GM12878 (cell line): ENCODE measurements around the gene PDCD6IP.

Source experiments
- ETV6 ChIP-seq, 2 experiments: fragments of 450-650 bp in 1 of 2; IDR thresholded peaks in 1 of 2; conservative IDR thresholded peaks in 1 of 2; 2 replicates each; pipeline ENCODE4 v1.6.1; 2014; ENCODE audit warnings: antibody characterized with exemption in 1 of 2, borderline replicate concordance in 1 of 2, low read depth in 1 of 2, mild to moderate bottlenecking in 1 of 2, moderate library complexity in 1 of 2
- FOXM1 ChIP-seq: IDR thresholded peaks from 2 replicates; pipeline ENCODE4 v1.6.1; 2012; ENCODE audit warnings: low read depth, mild to moderate bottlenecking, inconsistent platforms, low read length, moderate library complexity
- HDAC2 ChIP-seq: fragments of 200-600 bp; sonication (generic); IDR thresholded peaks from 2 replicates; pipeline ENCODE4 v1.6.1; 2017
- NFYA ChIP-seq: IDR thresholded peaks from 2 replicates; pipeline ENCODE4 v1.6.1; 2011; ENCODE audit warnings: low read depth, mild to moderate bottlenecking, low read length, improper control_type of control experiment, borderline replicate concordance
- SMARCA5 ChIP-seq: fragments of 450-650 bp; IDR thresholded peaks from 2 replicates; pipeline ENCODE4 v1.6.1; 2017; ENCODE audit warnings: mild to moderate bottlenecking
- ZNF384 ChIP-seq: IDR thresholded peaks from 2 replicates; pipeline ENCODE4 v1.6.1; 2012; ENCODE audit warnings: low read depth, mild to moderate bottlenecking, low read length, improper control_type of control experiment, borderline replicate concordance
- TF ChIP-seq, protein P1 (sequence below): IDR thresholded peaks from 2 replicates; pipeline ENCODE4 v1.6.1; 2012; ENCODE audit warnings: mild to moderate bottlenecking, low read depth, low read length
- TF ChIP-seq, protein P2 (sequence below): IDR thresholded peaks from 2 replicates; pipeline ENCODE4 v1.6.1; 2012; ENCODE audit warnings: low read length, inconsistent platforms
- TF ChIP-seq, protein P3 (sequence below), 3 experiments: IDR thresholded peaks in 2 of 3; conservative IDR thresholded peaks in 1 of 3; 2 replicates each; pipeline ENCODE4 v1.5.1; 2011; ENCODE audit warnings: low read depth in 3 of 3, low read length in 3 of 3, mild to moderate bottlenecking in 3 of 3, control low read depth in 2 of 3, moderate library complexity in 2 of 3, inconsistent platforms in 1 of 3, mixed read lengths in 1 of 3; ENCODE audit not compliant: control insufficient read depth in 2 of 3, insufficient read depth in 1 of 3; ENCODE audit errors: extremely low read depth in 1 of 3
- TF ChIP-seq, protein P4 (sequence below): fragments of 450-650 bp; IDR thresholded peaks from 2 replicates; pipeline ENCODE4 v1.6.1; 2018; ENCODE audit warnings: borderline replicate concordance, mild to moderate bottlenecking; ENCODE audit not compliant: partially characterized antibody

DNA sequence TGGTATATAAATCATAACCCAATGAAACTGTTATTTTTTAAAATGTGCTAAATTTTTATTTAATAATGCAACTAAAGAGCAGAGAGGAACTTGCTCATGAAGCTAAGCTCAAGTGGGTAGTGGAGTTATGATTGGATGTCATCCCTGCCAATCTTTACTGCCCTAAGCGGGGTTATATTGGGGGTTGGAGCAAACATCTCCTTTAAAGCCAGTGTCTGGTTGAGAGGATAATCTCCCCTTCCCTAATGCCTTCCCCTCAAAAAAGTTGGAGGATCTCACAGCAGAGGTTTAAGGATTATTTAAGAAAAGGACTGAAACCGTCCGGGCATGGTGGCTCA lies 48.2 kb upstream of the PDCD6IP start:
- no peak for TF ChIP-seq ETV6 (conservative IDR thresholded peaks at IDR 0.05 in 1 of 2, IDR thresholded peaks at IDR 0.05 in 1 of 2; ENCODE audit: borderline replicate concordance in 1 of 2, low read depth in 1 of 2)
- TF ChIP-seq NFYA = no peak
- TF ChIP-seq, protein P1, sequence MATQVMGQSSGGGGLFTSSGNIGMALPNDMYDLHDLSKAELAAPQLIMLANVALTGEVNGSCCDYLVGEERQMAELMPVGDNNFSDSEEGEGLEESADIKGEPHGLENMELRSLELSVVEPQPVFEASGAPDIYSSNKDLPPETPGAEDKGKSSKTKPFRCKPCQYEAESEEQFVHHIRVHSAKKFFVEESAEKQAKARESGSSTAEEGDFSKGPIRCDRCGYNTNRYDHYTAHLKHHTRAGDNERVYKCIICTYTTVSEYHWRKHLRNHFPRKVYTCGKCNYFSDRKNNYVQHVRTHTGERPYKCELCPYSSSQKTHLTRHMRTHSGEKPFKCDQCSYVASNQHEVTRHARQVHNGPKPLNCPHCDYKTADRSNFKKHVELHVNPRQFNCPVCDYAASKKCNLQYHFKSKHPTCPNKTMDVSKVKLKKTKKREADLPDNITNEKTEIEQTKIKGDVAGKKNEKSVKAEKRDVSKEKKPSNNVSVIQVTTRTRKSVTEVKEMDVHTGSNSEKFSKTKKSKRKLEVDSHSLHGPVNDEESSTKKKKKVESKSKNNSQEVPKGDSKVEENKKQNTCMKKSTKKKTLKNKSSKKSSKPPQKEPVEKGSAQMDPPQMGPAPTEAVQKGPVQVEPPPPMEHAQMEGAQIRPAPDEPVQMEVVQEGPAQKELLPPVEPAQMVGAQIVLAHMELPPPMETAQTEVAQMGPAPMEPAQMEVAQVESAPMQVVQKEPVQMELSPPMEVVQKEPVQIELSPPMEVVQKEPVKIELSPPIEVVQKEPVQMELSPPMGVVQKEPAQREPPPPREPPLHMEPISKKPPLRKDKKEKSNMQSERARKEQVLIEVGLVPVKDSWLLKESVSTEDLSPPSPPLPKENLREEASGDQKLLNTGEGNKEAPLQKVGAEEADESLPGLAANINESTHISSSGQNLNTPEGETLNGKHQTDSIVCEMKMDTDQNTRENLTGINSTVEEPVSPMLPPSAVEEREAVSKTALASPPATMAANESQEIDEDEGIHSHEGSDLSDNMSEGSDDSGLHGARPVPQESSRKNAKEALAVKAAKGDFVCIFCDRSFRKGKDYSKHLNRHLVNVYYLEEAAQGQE = no peak
- TF ChIP-seq SMARCA5 = no peak
- no peak for TF ChIP-seq HDAC2
- no peak for TF ChIP-seq ZNF384
- TF ChIP-seq, protein P2, sequence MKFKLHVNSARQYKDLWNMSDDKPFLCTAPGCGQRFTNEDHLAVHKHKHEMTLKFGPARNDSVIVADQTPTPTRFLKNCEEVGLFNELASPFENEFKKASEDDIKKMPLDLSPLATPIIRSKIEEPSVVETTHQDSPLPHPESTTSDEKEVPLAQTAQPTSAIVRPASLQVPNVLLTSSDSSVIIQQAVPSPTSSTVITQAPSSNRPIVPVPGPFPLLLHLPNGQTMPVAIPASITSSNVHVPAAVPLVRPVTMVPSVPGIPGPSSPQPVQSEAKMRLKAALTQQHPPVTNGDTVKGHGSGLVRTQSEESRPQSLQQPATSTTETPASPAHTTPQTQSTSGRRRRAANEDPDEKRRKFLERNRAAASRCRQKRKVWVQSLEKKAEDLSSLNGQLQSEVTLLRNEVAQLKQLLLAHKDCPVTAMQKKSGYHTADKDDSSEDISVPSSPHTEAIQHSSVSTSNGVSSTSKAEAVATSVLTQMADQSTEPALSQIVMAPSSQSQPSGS = no peak
- TF ChIP-seq, protein P3, sequence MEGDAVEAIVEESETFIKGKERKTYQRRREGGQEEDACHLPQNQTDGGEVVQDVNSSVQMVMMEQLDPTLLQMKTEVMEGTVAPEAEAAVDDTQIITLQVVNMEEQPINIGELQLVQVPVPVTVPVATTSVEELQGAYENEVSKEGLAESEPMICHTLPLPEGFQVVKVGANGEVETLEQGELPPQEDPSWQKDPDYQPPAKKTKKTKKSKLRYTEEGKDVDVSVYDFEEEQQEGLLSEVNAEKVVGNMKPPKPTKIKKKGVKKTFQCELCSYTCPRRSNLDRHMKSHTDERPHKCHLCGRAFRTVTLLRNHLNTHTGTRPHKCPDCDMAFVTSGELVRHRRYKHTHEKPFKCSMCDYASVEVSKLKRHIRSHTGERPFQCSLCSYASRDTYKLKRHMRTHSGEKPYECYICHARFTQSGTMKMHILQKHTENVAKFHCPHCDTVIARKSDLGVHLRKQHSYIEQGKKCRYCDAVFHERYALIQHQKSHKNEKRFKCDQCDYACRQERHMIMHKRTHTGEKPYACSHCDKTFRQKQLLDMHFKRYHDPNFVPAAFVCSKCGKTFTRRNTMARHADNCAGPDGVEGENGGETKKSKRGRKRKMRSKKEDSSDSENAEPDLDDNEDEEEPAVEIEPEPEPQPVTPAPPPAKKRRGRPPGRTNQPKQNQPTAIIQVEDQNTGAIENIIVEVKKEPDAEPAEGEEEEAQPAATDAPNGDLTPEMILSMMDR (IDR thresholded peaks at IDR 0.05 in 2 of 3, conservative IDR thresholded peaks at IDR 0.05 in 1 of 3; ENCODE audit: control insufficient read depth in 2 of 3, extremely low read depth in 1 of 3, insufficient read depth in 1 of 3, low read depth in 3 of 3, low read length in 3 of 3) = no peak
- TF ChIP-seq FOXM1 = no peak
- TF ChIP-seq, protein P4, sequence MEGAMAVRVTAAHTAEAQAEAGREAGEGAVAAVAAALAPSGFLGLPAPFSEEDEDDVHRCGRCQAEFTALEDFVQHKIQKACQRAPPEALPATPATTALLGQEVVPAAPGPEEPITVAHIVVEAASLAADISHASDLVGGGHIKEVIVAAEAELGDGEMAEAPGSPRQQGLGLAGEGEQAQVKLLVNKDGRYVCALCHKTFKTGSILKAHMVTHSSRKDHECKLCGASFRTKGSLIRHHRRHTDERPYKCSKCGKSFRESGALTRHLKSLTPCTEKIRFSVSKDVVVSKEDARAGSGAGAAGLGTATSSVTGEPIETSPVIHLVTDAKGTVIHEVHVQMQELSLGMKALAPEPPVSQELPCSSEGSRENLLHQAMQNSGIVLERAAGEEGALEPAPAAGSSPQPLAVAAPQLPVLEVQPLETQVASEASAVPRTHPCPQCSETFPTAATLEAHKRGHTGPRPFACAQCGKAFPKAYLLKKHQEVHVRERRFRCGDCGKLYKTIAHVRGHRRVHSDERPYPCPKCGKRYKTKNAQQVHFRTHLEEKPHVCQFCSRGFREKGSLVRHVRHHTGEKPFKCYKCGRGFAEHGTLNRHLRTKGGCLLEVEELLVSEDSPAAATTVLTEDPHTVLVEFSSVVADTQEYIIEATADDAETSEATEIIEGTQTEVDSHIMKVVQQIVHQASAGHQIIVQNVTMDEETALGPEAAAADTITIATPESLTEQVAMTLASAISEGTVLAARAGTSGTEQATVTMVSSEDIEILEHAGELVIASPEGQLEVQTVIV = no peak
